Esophagus squamous epithelium (tissue), 4 donors: ENCODE measurements around the gene TMEM87B.

Source experiments
- CTCF ChIP-seq, 6 experiments: fragments of 450-650 bp in 4 of 6; fragments of 200-600 bp in 2 of 6; sonication (generic) in 2 of 6; IDR thresholded peaks; one replicate each; pipeline ENCODE4 v1.5.1; 2016 to 2019; ENCODE audit warnings: antibody characterized with exemption in 6 of 6, mild to moderate bottlenecking in 4 of 6, moderate library complexity in 4 of 6
- POLR2A ChIP-seq, 4 donors: fragments of 450-650 bp; IDR thresholded peaks; one replicate each; pipeline ENCODE4 v1.6.1; 2017; ENCODE audit warnings: antibody characterized with exemption in 4 of 4, mild to moderate bottlenecking in 4 of 4, moderate library complexity in 3 of 4

- TF ChIP-seq POLR2A (IDR thresholded peaks at IDR 0.05) = no peak
- peak in 2 of 6 experiments; percentile 8 to 14 for TF ChIP-seq CTCF (IDR thresholded peaks at IDR 0.05)
These were observed 22.2 kb upstream of the TMEM87B start for GRCh38 chr2:112032689-112033465.
